ENCODE measurements around the gene SGCD.

SGCD gene

GRCh38 chr5:156322666-156323065 lies 4.3 kb upstream of the SGCD start:
- no peak for TF ChIP-seq CTCF (IDR thresholded peaks at IDR 0.05; ENCODE audit: control insufficient read depth, extremely low read depth, insufficient read depth)
- DNase-seq (ENCODE audit: low read depth), result no peak
- no peak overlapping the region for H3K4me3 ChIP-seq (ENCODE audit: low read depth, low read length)

GRCh38 chr5:156327296-156327695 lies 332 bp downstream of the SGCD start:
- DNase-seq (ENCODE audit: low read depth), result no peak
- no peak for TF ChIP-seq CTCF (IDR thresholded peaks at IDR 0.05; ENCODE audit: control insufficient read depth, extremely low read depth, insufficient read depth)
- no peak overlapping the region for H3K4me3 ChIP-seq (ENCODE audit: low read depth, low read length)

- no peak for DNase-seq (ENCODE audit: low read depth)
- H3K4me3 ChIP-seq (ENCODE audit: low read depth, low read length), result no peak overlapping the region
- no peak for TF ChIP-seq CTCF (IDR thresholded peaks at IDR 0.05; ENCODE audit: control insufficient read depth, extremely low read depth, insufficient read depth)
Measured at GRCh38 chr5:156328161-156328560, 1.2 kb downstream of the SGCD start.

- no peak for TF ChIP-seq CTCF (IDR thresholded peaks at IDR 0.05; ENCODE audit: control insufficient read depth, extremely low read depth, insufficient read depth)
- no peak for DNase-seq (ENCODE audit: low read depth)
- no peak overlapping the region for H3K4me3 ChIP-seq (ENCODE audit: low read depth, low read length)
Measured at GRCh38 chr5:156328766-156329165, 1.8 kb downstream of the SGCD start.

- DNase-seq (ENCODE audit: low read depth), result no peak
- H3K4me3 ChIP-seq (ENCODE audit: low read depth, low read length), result no peak overlapping the region
- TF ChIP-seq CTCF (IDR thresholded peaks at IDR 0.05; ENCODE audit: control insufficient read depth, extremely low read depth, insufficient read depth), result no peak
Measured at GRCh38 chr5:156329171-156329611, 2.2 kb downstream of the SGCD start.

GRCh38 chr5:156330141-156330870 lies 3.3 kb downstream of the SGCD start:
- DNase-seq (ENCODE audit: low read depth), result no peak
- no peak overlapping the region for H3K4me3 ChIP-seq (ENCODE audit: low read depth, low read length)
- TF ChIP-seq CTCF (IDR thresholded peaks at IDR 0.05; ENCODE audit: control insufficient read depth, extremely low read depth, insufficient read depth), result no peak

GRCh38 chr5:156331181-156331580 lies 4.2 kb downstream of the SGCD start:
- no peak for TF ChIP-seq CTCF (IDR thresholded peaks at IDR 0.05; ENCODE audit: control insufficient read depth, extremely low read depth, insufficient read depth)
- H3K4me3 ChIP-seq (ENCODE audit: low read depth, low read length), result no peak overlapping the region
- DNase-seq (ENCODE audit: low read depth), result no peak
